GM19455 (cell line): ENCODE results near the gene CCDC68.
"Not testable (repeated sequence)": the region's sequence is repeated elsewhere in the genome, so short reads cannot be mapped to it uniquely, and the experiment has no call there.

Experiments
- ATAC-seq: cut with Tn5 transposase; IDR thresholded peaks from one replicate; pipeline ENCODE4 v1.9.1; 2021; ENCODE audit not compliant: unreplicated experiment

Gene CCDC68, protein sequence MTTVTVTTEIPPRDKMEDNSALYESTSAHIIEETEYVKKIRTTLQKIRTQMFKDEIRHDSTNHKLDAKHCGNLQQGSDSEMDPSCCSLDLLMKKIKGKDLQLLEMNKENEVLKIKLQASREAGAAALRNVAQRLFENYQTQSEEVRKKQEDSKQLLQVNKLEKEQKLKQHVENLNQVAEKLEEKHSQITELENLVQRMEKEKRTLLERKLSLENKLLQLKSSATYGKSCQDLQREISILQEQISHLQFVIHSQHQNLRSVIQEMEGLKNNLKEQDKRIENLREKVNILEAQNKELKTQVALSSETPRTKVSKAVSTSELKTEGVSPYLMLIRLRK

GRCh38 chr18:54958704-54959625, at the start of gene CCDC68:
CCDC68 (minus strand) TSS chr18:54959461; CDS start chr18:54942791, 16,670 bp downstream.
- ATAC-seq, result no peak

- no peak for ATAC-seq
Measured at GRCh38 chr18:55007602-55008001, 48.3 kb upstream of the CCDC68 start.

DNA sequence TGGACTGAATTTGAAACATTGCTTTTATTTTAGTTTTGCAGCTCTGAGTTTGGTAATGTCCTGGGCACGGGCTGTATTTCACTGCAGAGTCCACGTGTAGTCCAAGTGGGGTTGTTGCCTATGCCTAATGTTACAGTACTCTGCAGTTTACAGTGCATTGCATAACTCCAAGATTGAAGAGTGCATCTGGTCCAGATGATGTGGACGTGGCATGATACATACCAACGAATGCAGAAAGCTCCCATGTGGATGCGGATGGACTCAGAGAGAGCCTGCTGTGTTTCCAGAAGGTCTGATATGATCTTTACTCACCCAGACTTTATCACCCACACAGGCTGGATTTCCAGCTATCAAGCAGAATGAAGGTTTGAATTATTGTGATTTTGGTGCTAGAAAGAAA, 44.4 kb upstream of the CCDC68 start:
- no peak for ATAC-seq

- no peak for ATAC-seq
Measured at GRCh38 chr18:55002261-55002660, 43.0 kb upstream of the CCDC68 start.

DNA sequence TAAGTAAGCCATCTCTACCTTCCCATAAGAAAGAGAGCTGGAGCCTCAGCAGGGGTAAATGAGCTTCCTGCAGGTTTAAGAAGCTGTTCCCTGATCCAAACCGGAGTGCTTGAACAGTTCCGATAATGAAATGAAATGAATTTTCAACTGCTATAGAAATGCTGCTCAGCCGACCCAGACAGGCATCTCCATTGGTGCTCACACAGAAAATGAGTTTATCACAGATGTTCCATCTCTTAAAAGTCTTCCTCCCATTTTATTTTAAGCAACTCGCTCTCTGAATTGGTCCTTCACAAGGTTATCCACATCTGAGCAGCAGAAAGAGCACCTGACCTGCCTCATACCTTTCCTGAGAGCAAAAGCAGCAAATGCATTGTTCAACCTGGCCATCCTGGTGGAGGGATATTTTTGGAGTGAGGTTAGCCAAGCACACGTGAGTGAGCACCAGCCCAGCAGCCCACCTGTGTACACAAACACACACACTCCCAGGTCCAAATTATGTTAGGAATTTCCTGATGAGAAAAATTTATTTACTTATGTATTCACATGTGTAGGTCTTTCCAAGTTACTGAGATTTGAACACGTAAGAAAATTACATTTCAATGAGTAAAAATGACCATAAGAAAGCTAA, 42.2 kb upstream of the CCDC68 start:
- no peak for ATAC-seq

DNA sequence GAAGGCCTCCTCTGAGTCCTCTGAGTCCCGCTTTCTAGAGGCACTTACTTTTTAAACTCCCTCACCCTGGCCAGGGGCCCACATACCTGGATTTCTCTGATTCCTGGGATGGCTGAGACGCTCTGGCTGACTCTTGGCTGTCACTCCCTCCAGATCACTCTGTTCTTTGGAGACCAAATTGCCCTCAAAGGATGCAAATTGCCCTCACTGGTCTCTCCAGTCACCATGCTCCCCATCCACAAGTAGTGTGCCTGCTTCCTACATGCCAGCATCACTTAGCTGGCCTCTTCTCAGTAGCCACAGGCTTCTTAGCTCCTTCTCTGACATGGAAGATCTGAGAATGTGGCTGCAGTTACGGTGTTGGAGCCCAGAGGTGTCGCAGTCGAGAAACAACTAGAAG, 41.3 kb upstream of the CCDC68 start:
- no peak for ATAC-seq

GRCh38 chr18:54999016-54999415, 39.8 kb upstream of the CCDC68 start:
- no peak for ATAC-seq

DNA sequence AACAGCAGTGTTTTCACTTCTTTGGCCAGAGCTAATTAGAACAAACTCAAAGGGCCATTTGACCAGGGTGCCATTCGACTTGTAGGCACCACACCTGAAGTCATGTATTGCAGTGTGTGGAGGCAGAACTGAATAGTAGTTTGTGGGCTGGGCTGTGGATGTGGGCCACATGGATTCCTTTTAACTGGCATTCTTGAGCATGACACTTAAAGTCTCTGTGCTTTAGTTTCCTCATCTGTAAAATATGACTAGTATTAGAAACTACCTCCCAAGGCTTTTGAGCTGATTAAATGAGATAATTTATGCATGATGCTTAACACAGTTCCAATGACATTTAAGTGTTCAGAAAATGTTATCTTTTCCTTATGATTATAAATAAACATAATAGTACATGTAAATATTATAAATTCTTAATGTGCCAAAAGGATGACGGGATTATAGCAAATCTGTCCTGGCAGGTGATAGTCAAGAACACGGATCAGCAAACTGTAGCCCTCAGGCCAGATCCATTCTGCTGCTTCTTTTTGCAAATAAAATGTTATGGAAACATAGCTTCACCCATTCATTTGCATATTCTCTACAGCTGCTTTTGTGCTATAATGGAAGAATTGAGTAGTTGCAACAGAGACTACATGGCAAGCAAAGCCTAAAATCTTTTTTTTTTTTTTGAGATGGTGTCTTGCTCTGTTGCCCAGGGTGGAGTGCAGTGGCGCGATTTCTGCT, 36.3 kb upstream of the CCDC68 start:
- ATAC-seq, result no peak

- no peak for ATAC-seq
Measured at GRCh38 chr18:54991981-54992380, 32.7 kb upstream of the CCDC68 start.

DNA sequence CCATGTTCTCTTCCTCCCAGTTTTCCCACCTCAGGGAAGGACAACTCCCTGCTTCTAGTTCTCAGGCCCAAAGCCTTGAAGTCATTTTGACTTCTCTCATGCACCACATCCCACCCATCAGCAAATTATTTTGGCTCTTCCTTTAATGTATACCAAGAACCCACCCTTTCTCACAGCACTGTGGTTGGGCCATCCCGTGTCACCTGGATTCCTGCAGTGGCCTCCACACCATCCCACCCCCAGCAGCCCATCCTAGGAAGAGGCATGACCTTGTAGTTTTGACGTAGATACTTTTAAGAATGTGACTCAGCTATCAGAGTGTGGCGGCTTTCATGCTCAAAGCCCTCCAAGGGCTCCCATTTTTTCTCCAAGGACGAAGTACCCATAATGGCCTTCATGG, 25.6 kb upstream of the CCDC68 start:
- no peak for ATAC-seq

GRCh38 chr18:54983791-54984190, 24.5 kb upstream of the CCDC68 start:
- no peak for ATAC-seq

DNA sequence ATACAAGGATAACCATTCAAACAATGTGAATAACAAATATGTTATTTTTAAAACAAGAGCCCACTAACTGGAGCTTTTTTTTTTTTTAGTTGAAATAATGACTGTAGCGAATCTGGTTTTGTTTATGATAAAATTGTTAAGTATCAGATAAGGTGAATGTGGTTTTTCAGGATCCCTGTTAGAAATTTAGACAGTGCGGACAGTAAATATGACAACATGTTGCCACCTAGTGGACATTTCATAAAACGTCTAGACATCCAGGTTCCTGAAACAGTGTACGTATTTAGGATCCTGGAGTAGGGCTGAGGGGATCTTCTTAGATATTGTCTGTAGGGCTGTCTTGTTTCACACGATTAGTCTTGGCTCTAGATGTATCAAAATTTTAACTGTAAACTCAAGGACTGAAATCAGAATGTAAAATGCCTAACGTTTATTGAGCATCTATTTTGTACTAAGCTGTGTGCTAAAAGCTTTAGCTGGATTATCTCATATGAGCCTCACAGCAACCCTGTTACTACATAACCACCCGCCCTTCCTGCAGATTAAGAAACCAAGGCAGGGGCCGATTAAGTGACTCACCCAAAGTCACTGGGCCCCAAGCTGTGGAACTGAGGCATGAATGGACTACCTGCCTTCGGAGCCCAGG, 23.9 kb upstream of the CCDC68 start:
- no peak for ATAC-seq

DNA sequence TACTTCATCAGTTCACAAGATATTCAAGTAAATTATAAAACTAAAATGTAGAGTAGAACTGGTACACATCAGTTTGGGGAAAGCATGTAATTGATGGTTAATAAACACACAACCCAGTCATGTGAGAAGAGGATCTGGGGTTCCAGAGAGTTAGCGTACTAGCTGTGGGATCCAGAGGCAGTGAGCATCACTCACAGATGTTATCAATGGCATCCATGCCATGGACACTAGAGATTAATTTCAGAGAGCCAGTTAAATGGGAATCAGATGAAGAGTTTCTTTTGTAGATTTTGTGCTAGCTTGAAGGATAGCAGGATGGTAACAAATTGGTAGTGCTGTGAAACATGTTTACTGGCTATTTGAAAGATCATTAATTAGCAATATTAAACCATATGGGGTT, 21.8 kb upstream of the CCDC68 start:
- no peak for ATAC-seq

- no peak for ATAC-seq
Measured at GRCh38 chr18:54975598-54975997, 16.3 kb upstream of the CCDC68 start.

GRCh38 chr18:54973046-54973445, 13.8 kb upstream of the CCDC68 start:
- no peak for ATAC-seq

DNA sequence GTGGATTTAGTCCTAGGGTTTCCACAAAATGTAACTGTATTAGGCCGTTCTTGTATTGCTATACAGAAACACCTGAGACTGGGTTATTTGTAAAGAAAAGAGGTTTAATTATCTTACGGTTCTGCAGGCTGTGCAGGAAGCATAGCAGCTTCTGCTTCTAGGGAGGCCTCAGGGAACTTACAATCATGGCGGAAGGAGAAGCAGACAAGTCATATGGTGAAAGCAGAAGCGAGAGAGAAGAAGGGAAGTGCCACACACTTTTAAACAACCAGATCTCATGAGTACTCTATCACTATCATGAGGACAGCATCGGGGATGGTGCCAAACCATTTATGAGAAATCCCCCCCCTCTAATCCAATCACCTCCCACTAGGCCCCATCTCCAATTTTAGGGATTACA, 9.5 kb upstream of the CCDC68 start:
- no peak for ATAC-seq

- not testable (repeated sequence) for ATAC-seq
Measured at GRCh38 chr18:54968237-54968636, 9.0 kb upstream of the CCDC68 start.

GRCh38 chr18:54967786-54968185, 8.5 kb upstream of the CCDC68 start:
- no peak for ATAC-seq

GRCh38 chr18:54964741-54965140, 5.5 kb upstream of the CCDC68 start:
- no peak for ATAC-seq

- no peak for ATAC-seq
Measured at GRCh38 chr18:54962919-54963645, 3.8 kb upstream of the CCDC68 start.
